Stomach (tissue), 9 donors: ENCODE data around the gene KRT5. TPM values are rescaled to one million over a fixed set of nuclear protein-coding genes. Genes with fewer than 3 reads are reported as not detected.

Source experiments
- DNase-seq, 2 donors: peaks; one replicate each; pipeline versions ENCODE4 v3.0.0 to v3.0.0-alpha.2; 2013 to 2019
- H3K27ac ChIP-seq, 5 donors: fragments of 200-600 bp in 4 of 5; sonication (generic) in 4 of 5; one replicate each; pipeline ENCODE4 v1.5.1; 2013 to 2019; ENCODE audit warnings: mild to moderate bottlenecking in 1 of 5, moderate library complexity in 1 of 5
- H3K27me3 ChIP-seq, 3 donors: fragments of 200-600 bp; sonication (generic); one replicate each; pipeline ENCODE4 v1.5.1; 2017 to 2019; ENCODE audit warnings: mixed run types in 1 of 3
- H3K36me3 ChIP-seq, 4 donors: fragments of 200-600 bp; sonication (generic); 1 replicate in 3 of 4; 2 replicates in 1 of 4; pipeline ENCODE4 v1.5.1; 2016 to 2019
- H3K4me1 ChIP-seq, 4 donors: fragments of 200-600 bp; sonication (generic); one replicate each; pipeline ENCODE4 v1.5.1; 2016 to 2019
- H3K4me3 ChIP-seq, 4 donors: fragments of 200-600 bp; sonication (generic) in 3 of 4; one replicate each; pipeline ENCODE4 v1.5.1; 2016 to 2019; ENCODE audit warnings: mild to moderate bottlenecking in 1 of 4
- H3K9me3 ChIP-seq, 4 donors: fragments of 200-600 bp; sonication (generic); one replicate each; pipeline ENCODE4 v1.5.1; 2016 to 2019
- EP300 ChIP-seq: sonication (generic); formaldehyde crosslinking; IDR thresholded peaks from one replicate; pipeline ENCODE4 v1.6.1; 2017; ENCODE audit warnings: antibody characterized with exemption
- POLR2A ChIP-seq, 4 donors: fragments of 450-650 bp; IDR thresholded peaks; one replicate each; pipeline ENCODE4 v1.6.1; 2016; ENCODE audit warnings: antibody characterized with exemption in 4 of 4, control low read depth in 2 of 4, mild to moderate bottlenecking in 1 of 4, moderate library complexity in 1 of 4
- POLR2AphosphoS5 ChIP-seq, 3 donors: sonication (generic); formaldehyde crosslinking; IDR thresholded peaks; one replicate each; pipeline ENCODE4 v1.6.1; 2016; ENCODE audit warnings: antibody characterized with exemption in 3 of 3
- WGBS, 5 donors: extraction: QIAGEN DNeasy Blood & Tissue Kit in 3 of 5; methylation state at CpG; one replicate each; pipeline versions ENCODE4 v1.1.5 to v1.1.7; 2013 to 2018; 5-methylcytosine and 5-hydroxymethylcytosine counted together
- intact Hi-C: fragments of 100-400 bp; cut with DNase I; formaldehyde crosslinking; loops from one replicate; pipeline ENCODE4 v1.15.1; 2023; ENCODE audit warnings: low total_unique reads
- polyA plus RNA-seq, 3 donors: library from polyadenylated mRNA; stranded (reverse); fragments of 200-250 nt; gene quantifications; one replicate each; pipeline ENCODE4 v1.2.3, GENCODE V29; 2013
- total RNA-seq, 5 donors: library from RNA; depleted of rRNA; stranded (reverse); fragments of >200 nt; gene quantifications; one replicate each; pipeline versions ENCODE4 v1.1.0 to v1.2.3, GENCODE V29; 2014 to 2016
- TF ChIP-seq, protein P1 (sequence below), 7 experiments: fragments of 450-650 bp in 4 of 7; fragments of 200-600 bp in 3 of 7; sonication (generic) in 3 of 7; IDR thresholded peaks; one replicate each; pipeline ENCODE4 v1.5.1; 2016 to 2019; ENCODE audit warnings: antibody characterized with exemption in 7 of 7, control low read depth in 2 of 7, mild to moderate bottlenecking in 1 of 7
- donor health status: healthy with polysubstance abuse.
- donor health status: Bipolar disorder and iron deficiency.
- donor health status: healthy.

Gene KRT5
- total and polyA plus RNA-seq, 8 donors = 0.89 to 2,165 (median 9.6) TPM; not detected in 4

DNA sequence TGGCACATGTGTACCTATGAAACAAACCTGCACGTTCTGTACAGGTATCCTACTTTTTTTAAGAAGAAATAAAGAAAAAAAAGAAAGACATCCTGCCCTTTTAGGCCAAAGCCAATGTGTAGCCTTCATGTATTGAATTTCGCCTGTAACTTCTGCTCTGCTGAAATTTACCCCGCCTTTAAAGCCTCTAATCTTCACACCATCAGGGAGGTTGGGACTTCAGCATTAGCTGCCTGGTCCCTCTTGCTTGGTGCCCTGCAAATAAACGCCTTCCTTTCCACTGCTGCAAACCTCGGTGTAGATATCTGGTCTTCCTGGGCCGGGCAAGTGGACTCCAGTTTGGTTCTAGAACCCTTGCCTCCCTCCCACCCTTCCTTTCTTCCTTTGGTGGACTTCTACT, 35.4 kb upstream of the KRT5 start:
- no peaks in the 10 kb centered on the region for H3K4me1 ChIP-seq
- TF ChIP-seq EP300 = no peak
- no peak for TF ChIP-seq POLR2A (IDR thresholded peaks at IDR 0.05)
- no peak for TF ChIP-seq POLR2AphosphoS5 (IDR thresholded peaks at IDR 0.05)
- TF ChIP-seq, protein P1, sequence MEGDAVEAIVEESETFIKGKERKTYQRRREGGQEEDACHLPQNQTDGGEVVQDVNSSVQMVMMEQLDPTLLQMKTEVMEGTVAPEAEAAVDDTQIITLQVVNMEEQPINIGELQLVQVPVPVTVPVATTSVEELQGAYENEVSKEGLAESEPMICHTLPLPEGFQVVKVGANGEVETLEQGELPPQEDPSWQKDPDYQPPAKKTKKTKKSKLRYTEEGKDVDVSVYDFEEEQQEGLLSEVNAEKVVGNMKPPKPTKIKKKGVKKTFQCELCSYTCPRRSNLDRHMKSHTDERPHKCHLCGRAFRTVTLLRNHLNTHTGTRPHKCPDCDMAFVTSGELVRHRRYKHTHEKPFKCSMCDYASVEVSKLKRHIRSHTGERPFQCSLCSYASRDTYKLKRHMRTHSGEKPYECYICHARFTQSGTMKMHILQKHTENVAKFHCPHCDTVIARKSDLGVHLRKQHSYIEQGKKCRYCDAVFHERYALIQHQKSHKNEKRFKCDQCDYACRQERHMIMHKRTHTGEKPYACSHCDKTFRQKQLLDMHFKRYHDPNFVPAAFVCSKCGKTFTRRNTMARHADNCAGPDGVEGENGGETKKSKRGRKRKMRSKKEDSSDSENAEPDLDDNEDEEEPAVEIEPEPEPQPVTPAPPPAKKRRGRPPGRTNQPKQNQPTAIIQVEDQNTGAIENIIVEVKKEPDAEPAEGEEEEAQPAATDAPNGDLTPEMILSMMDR (IDR thresholded peaks at IDR 0.05) = no peak
- no peaks in the 10 kb centered on the region for H3K9me3 ChIP-seq
- DNase-seq = no peak
- intact Hi-C loops = no loop called here
- 63 to 74% (median 65%) methylated on average over 6 of the region's 6 CpGs for WGBS, 5 donors
- peaks cover 0 to 22% (median 0%) of the 10 kb centered on the region in 3 donors for H3K27me3 ChIP-seq
- H3K4me3 ChIP-seq = no peak overlapping the region
- no peaks in the 10 kb centered on the region for H3K36me3 ChIP-seq
- H3K27ac ChIP-seq = no peak overlapping the region

DNA sequence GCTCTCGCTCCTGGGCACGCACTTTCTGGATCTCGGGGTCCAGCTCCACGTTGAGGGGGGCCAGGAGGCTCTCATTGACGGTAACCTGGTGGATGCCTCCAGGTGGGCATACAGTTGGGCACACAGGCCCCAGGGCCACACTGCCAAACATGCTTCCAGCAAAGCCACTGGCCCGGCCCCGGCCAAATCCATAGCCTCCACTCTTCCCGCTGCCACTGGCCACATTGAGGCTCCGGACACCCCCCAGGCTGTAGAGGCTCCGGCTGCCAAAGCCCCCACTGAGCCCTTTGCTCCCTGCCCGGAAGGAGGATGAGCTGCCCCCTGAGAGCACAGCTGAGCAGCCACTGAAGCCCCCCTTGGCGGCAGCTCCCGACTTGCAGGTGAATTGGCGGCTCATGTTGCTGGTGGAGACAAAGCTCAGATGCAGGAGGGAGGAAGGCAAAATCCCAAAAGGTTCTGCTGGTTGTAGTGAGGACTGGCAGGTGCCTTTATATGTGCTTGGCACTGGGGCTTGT, 32.5 kb upstream of the KRT5 start, which contains the start of gene KRT71:
KRT71 (minus strand) TSS at position 465 of the 515 bp plus-strand sequence; CDS start at position 397, 68 bp downstream.
- intact Hi-C loops = no loop called here

DNA sequence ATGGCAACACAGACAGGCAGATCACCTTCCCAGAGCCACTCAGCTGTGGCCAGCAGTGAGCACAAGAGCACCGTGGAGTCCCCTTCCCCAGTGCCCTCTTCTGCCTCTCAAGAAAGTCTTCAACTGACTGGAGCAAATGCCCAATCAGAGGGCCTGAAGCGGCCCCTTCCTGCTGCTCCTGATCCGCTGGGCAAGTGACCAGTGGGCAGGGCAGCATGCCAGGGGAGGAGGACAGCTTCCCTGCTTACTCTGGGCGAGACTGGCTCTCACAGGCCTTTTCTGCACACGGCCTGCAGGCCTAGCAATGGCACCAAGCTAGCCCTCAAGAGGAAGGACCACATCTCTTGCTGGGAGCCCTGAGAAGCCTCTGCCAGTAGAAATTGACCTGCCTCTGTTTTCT, 31.9 kb upstream of the KRT5 start:
- peaks cover 0 to 11% (median 0%) of the 10 kb centered on the region in 3 donors for H3K27me3 ChIP-seq
- no peak overlapping the region for H3K27ac ChIP-seq
- H3K9me3 ChIP-seq = no peaks in the 10 kb centered on the region
- H3K4me1 ChIP-seq = no peaks in the 10 kb centered on the region
- no peaks in the 10 kb centered on the region for H3K36me3 ChIP-seq
- DNase-seq = no peak
- 50 to 75% (median 68%) methylated on average over 5 of the region's 5 CpGs for WGBS, 5 donors
- H3K4me3 ChIP-seq = no peak overlapping the region
- intact Hi-C loops = no loop called here
- TF ChIP-seq, protein P1 (IDR thresholded peaks at IDR 0.05) = no peak
- no peak for TF ChIP-seq EP300
- TF ChIP-seq POLR2AphosphoS5 (IDR thresholded peaks at IDR 0.05) = no peak
- no peak for TF ChIP-seq POLR2A (IDR thresholded peaks at IDR 0.05)

More for the DNA sequence above, 32.5 kb upstream of the KRT5 start, which contains the start of gene KRT71:
- Histone ChIP-seq H3K4me3 (no peak within 1 kb of the TSS), H3K9me3 (no peaks in the 10 kb centered on the region), H3K36me3 (no peaks in the 10 kb centered on the region), H3K4me1 (no peaks in the 10 kb centered on the region), H3K27ac (no peak within 1 kb of the TSS), H3K27me3 (peaks cover 0 to 14% (median 0%) of the 10 kb centered on the region in 3 donors)
- TF ChIP-seq, protein P1 (IDR thresholded peaks at IDR 0.05) = no peak
- TF ChIP-seq EP300 (no peak), POLR2A (IDR thresholded peaks at IDR 0.05) (no peak), POLR2AphosphoS5 (IDR thresholded peaks at IDR 0.05) (no peak)
- WGBS, 5 donors = 82 to 92% (median 85%) methylated on average over 9 to 14 of the region's 14 CpGs
- no peak for DNase-seq

DNA sequence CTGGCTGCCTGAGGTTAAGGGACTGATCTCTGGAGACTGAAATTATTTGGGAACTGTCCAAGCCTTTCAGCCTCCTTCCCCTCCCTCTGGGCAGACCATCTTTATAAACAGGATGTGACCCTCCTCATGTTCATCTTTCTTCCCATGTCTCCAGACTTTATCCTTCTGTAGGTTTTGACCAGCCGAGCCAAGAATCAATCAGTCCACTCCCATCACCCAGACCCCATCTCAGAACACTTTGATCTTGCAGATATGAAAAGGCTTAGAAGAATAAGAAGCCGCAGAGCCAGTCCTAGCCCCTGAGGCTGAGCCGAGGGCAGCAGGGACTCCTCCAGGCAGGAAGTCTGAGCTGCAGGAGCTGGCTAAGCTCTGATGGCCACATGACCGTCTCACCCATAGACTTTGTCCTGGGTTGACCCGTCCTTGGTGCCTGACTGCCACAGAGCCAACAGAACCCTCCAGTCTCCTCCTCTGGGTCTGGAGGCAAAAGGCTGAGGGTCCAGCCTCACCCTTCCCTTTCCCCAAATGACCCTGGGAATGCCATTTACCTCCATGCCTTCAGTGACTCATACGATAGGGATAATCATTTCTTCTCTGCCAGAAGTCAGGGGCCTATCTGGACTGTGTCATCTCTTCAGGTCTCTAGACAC, 31.1 kb upstream of the KRT5 start:
- WGBS, 5 donors = 38 to 64% (median 44%) methylated on average over 6 of the region's 6 CpGs
- H3K27me3 ChIP-seq = peaks cover 0 to 15% (median 0%) of the 10 kb centered on the region in 3 donors
- DNase-seq = peak in 1 of 2 donors; percentile 32

More for the DNA sequence above, 31.1 kb upstream of the KRT5 start:
- intact Hi-C loops = no loop called here
- Histone ChIP-seq H3K27ac (no peak overlapping the region), H3K4me3 (no peak overlapping the region), H3K36me3 (no peaks in the 10 kb centered on the region), H3K4me1 (no peaks in the 10 kb centered on the region), H3K9me3 (no peaks in the 10 kb centered on the region)
- no peak for TF ChIP-seq POLR2A (IDR thresholded peaks at IDR 0.05)
- no peak for TF ChIP-seq EP300
- TF ChIP-seq POLR2AphosphoS5 (IDR thresholded peaks at IDR 0.05) = no peak
- TF ChIP-seq, protein P1 (IDR thresholded peaks at IDR 0.05) = no peak
